ENCODE measurements around the gene SLC23A3. TPM values are rescaled to one million over a fixed set of nuclear protein-coding genes. Genes with fewer than 3 reads are reported as not detected.

The SLC23A3 gene, protein sequence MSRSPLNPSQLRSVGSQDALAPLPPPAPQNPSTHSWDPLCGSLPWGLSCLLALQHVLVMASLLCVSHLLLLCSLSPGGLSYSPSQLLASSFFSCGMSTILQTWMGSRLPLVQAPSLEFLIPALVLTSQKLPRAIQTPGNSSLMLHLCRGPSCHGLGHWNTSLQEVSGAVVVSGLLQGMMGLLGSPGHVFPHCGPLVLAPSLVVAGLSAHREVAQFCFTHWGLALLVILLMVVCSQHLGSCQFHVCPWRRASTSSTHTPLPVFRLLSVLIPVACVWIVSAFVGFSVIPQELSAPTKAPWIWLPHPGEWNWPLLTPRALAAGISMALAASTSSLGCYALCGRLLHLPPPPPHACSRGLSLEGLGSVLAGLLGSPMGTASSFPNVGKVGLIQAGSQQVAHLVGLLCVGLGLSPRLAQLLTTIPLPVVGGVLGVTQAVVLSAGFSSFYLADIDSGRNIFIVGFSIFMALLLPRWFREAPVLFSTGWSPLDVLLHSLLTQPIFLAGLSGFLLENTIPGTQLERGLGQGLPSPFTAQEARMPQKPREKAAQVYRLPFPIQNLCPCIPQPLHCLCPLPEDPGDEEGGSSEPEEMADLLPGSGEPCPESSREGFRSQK
- total RNA-seq = 1.3 and 1.9 TPM in 2 replicates

DNA sequence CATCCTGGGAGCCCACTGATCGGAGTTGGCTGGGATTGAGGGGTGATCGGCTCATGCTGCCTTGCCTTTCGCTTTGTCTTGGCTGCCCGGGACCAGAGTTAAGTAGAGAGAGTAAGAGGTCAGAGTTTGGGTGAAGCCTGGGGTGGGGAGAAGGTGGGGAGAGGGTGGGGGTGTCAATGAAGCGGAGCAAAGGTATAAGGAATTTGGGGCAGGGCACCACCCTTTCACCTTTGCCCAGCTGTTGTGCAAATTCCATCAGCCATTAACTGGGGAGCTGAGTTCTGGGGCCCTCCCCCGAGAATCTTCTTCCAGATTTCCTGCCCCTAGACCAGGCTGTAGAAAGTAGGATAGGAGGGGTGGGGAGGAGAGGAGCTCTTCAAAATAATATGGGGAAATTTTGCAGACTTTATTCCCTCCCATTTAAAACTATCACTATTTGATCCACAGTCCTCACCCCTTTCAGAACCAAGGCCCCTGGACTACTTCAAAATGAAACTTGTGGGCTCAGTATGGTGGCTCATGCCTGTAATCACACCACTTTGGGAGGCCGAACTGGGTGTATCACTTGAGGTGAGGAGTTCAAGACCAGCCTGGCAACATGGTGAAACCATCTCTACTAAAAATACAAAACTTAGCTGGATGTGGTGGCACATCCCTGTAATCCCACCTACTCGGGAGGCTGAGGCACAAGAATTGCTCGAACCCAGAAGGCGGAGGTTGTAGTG is at the start of gene SLC23A3:
Gene SLC23A3 (minus strand): TSS at position 100 of the 725 bp plus-strand sequence. CDS start 45 bp downstream, at position 55.
- Mint-ChIP-seq H3K27ac (no peak within 1 kb of the TSS), H3K36me3 (ENCODE audit: low read depth) (peaks cover 31% of the 10 kb centered on the region), H3K4me1 (ENCODE audit: low read depth) (peaks cover 19% of the 10 kb centered on the region), H3K9me3 (no peaks in the 10 kb centered on the region), H3K27me3 (ENCODE audit: low read depth) (no peaks in the 10 kb centered on the region), H3K4me3 (ENCODE audit: low read depth) (no peak within 1 kb of the TSS)
- intact Hi-C loops (cut with micrococcal nuclease) = loop anchor here (10.0 kb wide), 1 partner anchor 375 kb away; the partner anchor contains the start of genes CHPF and TMEM198
- no peak for DNase-seq (ENCODE audit: low spot score)

DNA sequence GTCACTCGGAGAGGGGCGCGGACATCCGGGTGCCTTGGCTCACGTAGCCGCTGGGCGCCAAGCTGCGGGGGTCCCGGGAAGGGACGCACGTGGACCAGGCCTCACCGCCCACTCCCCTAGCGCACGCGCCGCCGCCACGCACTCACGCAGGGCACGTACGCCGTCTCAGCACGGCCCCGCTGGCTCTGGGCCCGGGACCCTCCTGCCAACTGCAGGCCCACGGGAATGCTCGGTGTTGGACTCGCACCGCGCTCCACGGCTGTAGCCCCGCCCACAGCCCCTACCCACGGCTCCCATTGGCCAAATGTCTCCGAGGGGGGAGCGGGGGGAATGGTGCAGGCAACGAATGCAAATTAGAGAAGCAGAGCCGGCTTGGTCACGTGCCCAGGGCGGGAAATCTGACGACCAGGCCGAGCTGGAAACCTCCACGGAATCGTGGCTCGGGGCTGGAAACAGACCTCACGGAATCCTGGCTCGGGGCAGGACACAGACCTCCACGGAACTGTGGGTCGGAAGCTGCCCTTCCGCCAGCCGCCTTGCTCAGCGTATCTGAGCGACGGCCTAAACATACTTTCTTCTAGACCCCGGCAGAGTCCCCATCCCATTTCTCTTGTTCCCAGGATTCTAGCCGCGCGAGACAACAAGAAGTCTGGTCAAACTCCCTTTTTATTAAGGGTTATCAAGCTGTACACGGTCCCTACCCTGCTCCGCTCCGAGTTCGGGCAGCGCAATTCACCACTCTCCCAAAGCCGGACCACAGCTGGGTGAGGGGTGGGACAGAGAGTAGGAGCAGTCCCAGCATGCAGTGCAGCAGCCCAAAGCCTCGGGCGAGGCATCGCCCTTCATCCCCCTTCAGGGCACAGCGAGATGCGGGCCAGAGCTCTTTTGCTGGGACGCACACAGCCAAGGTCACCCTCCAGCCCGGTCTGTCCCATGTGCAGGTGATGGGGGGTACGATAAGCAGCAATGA is 49.2 kb upstream of the SLC23A3 start, which contains the start of gene ABCB6:
Gene ABCB6 (minus strand): TSS at position 227 of the 970 bp plus-strand sequence. CDS start 285 bp downstream, outside the sequence.
- Mint-ChIP-seq H3K27me3 (ENCODE audit: low read depth) (no peaks in the 10 kb centered on the region), H3K36me3 (ENCODE audit: low read depth) (peaks cover 67% of the 10 kb centered on the region), H3K9me3 (no peaks in the 10 kb centered on the region), H3K27ac (peak within 1 kb of the TSS; percentile 55), H3K4me3 (ENCODE audit: low read depth) (peak within 1 kb of the TSS; percentile 82), H3K4me1 (ENCODE audit: low read depth) (peaks cover 22% of the 10 kb centered on the region)
- peak; percentile 81 for DNase-seq (ENCODE audit: low spot score)
- intact Hi-C loops (cut with micrococcal nuclease) = loop anchor here (1.0 to 2.0 kb wide), 4 partner anchors 10 to 60 kb away; partner anchors contain the start of genes ANKZF1, ATG9A, CNPPD1 and DNAJB2

DNA sequence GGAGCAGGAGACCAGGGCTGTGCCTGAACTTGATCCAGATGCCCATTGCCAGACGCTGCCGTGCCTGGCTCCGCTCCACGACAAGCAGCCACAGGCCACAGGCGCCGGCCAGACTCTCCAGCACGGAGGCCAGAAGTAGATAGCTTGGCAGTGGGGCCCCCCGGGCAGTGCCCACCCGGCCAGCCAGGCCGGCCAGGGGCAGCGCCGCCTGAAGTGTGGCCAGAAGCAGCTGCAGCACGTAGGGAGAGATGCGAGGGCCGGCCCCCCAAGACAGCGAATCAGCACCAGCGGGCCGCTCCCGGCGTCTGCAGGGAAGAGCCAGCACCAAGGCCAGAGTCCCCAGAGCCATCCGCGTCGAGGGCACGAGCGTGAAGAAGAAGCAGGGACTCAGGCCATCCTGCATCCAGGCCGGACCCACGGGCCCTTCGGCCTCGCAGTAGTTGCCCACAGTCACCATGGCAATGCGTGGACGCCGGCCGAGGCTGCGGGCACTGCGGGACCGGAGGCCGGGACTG is 48.4 kb upstream of the SLC23A3 start:
- Mint-ChIP-seq H3K27ac (peak overlapping the region; percentile 39), H3K9me3 (no peaks in the 10 kb centered on the region), H3K4me1 (ENCODE audit: low read depth) (peaks cover 22% of the 10 kb centered on the region), H3K27me3 (ENCODE audit: low read depth) (no peaks in the 10 kb centered on the region), H3K36me3 (ENCODE audit: low read depth) (peaks cover 66% of the 10 kb centered on the region), H3K4me3 (ENCODE audit: low read depth) (peak overlapping the region; percentile 82)
- no peak for DNase-seq (ENCODE audit: low spot score)
- intact Hi-C loops (cut with micrococcal nuclease) = loop anchor here (2.0 kb wide), 3 partner anchors 41 to 61 kb away; partner anchors contain the start of genes CNPPD1, DNAJB2 and NHEJ1

DNA sequence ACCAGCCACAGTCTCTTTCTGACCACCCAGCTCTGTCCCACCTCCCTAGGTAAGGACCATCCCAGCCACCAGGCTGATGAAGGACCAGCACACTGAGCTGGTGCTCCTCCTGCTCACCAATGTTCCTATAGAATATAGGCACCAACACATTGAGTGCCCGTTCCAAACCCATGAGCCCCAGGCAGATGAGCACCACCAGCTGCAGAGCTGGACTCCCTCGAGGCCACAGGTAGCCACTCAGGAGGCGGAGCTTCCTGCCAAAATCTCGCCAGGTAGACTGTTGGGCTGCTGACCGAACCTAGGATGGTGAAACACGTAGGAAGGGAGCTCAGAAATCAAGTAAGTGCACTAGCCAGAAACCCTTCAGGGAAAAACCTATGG is 46.7 kb upstream of the SLC23A3 start:
- Mint-ChIP-seq H3K9me3 (no peaks in the 10 kb centered on the region), H3K36me3 (ENCODE audit: low read depth) (peaks cover 64% of the 10 kb centered on the region), H3K27ac (no peak overlapping the region), H3K4me3 (ENCODE audit: low read depth) (peak overlapping the region; percentile 37), H3K27me3 (ENCODE audit: low read depth) (no peaks in the 10 kb centered on the region), H3K4me1 (ENCODE audit: low read depth) (peaks cover 22% of the 10 kb centered on the region)
- no peak for DNase-seq (ENCODE audit: low spot score)
- intact Hi-C loops (cut with micrococcal nuclease) = no loop called here

DNA sequence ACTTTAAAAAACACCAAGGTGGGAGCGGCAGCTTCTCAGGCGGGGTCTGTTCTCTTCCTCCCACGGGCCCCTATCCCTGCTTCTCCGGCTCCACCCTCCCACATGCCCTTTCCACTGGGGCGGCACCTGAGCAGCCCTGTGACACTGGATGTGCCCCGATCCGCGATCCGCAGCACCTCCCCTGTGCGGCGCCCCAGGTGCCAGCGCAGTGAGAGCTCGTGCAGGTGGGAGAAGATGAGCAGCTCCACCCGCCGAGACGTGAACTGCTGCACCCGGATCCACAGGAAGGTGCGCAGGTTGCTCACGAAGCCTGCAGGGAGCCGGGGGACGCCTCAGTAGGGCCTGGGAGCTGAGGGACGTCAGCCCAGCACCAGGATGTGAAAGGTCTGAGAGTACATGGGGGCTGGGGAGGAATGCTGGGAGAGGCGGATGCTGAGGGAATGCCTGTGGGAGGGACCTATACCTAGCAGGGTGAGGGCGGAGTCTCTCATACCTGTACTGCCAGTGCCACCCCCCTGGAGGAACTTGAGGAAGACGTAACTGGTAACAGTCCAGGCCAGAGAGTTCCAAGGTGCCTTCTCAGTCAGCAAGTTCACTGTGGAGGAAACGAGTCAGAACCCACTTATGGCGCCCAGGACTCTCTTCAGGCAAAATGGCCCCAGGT is 46.2 kb upstream of the SLC23A3 start:
- H3K4me3 Mint-ChIP-seq (ENCODE audit: low read depth) = no peak overlapping the region
- intact Hi-C loops (cut with micrococcal nuclease) = no loop called here
- H3K9me3 Mint-ChIP-seq = no peaks in the 10 kb centered on the region
- H3K36me3 Mint-ChIP-seq (ENCODE audit: low read depth) = peaks cover 65% of the 10 kb centered on the region
- no peaks in the 10 kb centered on the region for H3K27me3 Mint-ChIP-seq (ENCODE audit: low read depth)
- DNase-seq (ENCODE audit: low spot score) = no peak
- H3K4me1 Mint-ChIP-seq (ENCODE audit: low read depth) = peaks cover 26% of the 10 kb centered on the region
- no peak overlapping the region for H3K27ac Mint-ChIP-seq

DNA sequence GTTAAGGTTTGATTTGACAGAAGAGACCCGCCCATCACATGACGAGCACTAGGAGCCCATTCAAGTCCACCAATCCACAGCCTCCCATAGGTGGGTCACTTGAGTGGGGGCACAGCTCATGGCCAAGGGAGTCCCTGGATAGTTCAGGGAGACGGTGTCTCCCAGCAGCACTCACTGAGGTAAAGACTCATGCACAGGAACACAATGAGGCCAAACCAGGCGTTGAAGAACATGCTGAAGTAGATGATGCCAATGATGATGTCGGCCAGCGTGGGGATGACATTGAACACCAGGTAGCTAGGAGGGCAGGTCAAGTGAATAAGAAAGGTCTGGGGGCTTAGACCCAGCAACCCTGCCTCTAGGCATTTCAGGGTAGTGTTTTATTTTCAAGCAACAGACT is 45.0 kb upstream of the SLC23A3 start:
- intact Hi-C loops (cut with micrococcal nuclease) = no loop called here
- H3K27ac Mint-ChIP-seq = no peak overlapping the region
- H3K4me1 Mint-ChIP-seq (ENCODE audit: low read depth) = peaks cover 33% of the 10 kb centered on the region
- no peaks in the 10 kb centered on the region for H3K9me3 Mint-ChIP-seq
- H3K36me3 Mint-ChIP-seq (ENCODE audit: low read depth) = peaks cover 67% of the 10 kb centered on the region
- H3K4me3 Mint-ChIP-seq (ENCODE audit: low read depth) = no peak overlapping the region
- H3K27me3 Mint-ChIP-seq (ENCODE audit: low read depth) = no peaks in the 10 kb centered on the region
- no peak for DNase-seq (ENCODE audit: low spot score)

DNA sequence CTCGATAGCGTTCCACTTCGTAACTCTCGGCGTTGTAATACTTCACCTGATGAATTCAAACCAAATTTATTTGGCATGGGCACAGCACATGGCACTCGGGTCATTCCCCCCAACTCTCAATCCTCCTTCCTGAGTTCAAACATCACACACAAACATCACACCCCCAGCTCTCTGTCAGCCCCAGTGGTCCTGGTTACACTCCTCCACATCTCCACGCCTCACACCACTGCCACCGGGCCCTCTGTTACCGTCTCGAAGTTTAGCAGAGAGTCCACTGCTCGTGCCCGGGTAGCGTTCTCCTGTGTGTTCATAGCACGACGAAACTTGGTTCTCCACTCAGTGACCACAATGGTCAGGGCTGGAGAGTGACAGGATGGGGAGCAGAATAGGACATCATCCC is 44.3 kb upstream of the SLC23A3 start:
- Mint-ChIP-seq H3K27me3 (ENCODE audit: low read depth) (no peaks in the 10 kb centered on the region), H3K4me1 (ENCODE audit: low read depth) (peaks cover 36% of the 10 kb centered on the region), H3K4me3 (ENCODE audit: low read depth) (no peak overlapping the region), H3K27ac (no peak overlapping the region), H3K36me3 (ENCODE audit: low read depth) (peaks cover 65% of the 10 kb centered on the region), H3K9me3 (no peaks in the 10 kb centered on the region)
- DNase-seq (ENCODE audit: low spot score) = no peak
- intact Hi-C loops (cut with micrococcal nuclease) = no loop called here

DNA sequence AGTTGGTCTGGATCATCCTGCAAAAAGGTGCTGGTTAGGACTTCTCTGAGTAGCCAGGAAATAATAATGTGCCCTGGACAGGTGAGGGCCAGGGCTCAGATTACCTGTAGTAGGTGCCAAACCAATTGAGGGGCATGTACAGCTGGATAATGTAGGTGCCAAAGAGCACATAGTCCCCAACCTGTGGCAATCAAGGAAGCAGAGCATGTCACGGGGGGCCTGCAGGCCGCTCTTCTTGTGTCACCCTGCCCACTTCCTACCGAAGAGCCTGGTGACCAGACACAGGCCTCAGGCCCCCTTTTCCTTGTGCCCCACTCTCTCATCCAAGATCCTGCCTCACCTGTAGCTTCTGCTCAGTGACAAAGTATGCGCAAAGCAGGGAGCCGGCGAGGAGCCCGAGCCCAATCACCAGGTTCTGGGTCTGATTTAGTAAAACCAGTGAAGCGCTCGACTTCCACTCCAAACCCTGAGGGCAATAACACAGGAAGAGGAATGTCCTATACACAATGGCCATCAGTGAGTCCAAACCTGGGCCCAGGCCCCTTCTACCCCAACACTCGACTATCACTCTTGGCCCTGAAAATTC is 43.8 kb upstream of the SLC23A3 start:
- intact Hi-C loops (cut with micrococcal nuclease) = no loop called here
- Mint-ChIP-seq H3K27me3 (ENCODE audit: low read depth) (no peaks in the 10 kb centered on the region), H3K27ac (no peak overlapping the region), H3K9me3 (no peaks in the 10 kb centered on the region), H3K4me1 (ENCODE audit: low read depth) (peaks cover 39% of the 10 kb centered on the region), H3K4me3 (ENCODE audit: low read depth) (no peak overlapping the region), H3K36me3 (ENCODE audit: low read depth) (peaks cover 68% of the 10 kb centered on the region)
- no peak for DNase-seq (ENCODE audit: low spot score)

DNA sequence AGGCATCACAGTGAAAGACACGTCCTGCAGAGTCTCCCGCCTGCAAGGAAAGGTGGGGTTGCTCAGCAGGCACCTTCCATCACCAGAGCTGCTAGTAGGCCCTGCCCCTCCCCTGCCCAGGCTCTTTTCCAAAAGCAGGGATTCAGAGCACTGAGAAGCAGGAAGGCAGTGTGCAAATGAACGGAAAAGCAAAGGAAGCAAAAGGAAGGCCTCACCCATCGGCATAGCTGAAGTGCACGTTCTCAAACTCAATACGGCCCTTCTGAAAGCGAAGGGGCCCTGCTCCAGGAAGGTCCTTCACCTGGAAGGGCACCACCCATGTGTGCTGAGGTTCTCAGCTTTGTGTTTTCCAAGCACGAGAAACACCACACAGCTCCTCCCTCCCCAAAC is 43.2 kb upstream of the SLC23A3 start:
- no peaks in the 10 kb centered on the region for H3K9me3 Mint-ChIP-seq
- H3K4me3 Mint-ChIP-seq (ENCODE audit: low read depth) = no peak overlapping the region
- no peak for DNase-seq (ENCODE audit: low spot score)
- peaks cover 43% of the 10 kb centered on the region for H3K4me1 Mint-ChIP-seq (ENCODE audit: low read depth)
- intact Hi-C loops (cut with micrococcal nuclease) = no loop called here
- H3K36me3 Mint-ChIP-seq (ENCODE audit: low read depth) = peaks cover 73% of the 10 kb centered on the region
- H3K27me3 Mint-ChIP-seq (ENCODE audit: low read depth) = no peaks in the 10 kb centered on the region
- no peak overlapping the region for H3K27ac Mint-ChIP-seq

DNA sequence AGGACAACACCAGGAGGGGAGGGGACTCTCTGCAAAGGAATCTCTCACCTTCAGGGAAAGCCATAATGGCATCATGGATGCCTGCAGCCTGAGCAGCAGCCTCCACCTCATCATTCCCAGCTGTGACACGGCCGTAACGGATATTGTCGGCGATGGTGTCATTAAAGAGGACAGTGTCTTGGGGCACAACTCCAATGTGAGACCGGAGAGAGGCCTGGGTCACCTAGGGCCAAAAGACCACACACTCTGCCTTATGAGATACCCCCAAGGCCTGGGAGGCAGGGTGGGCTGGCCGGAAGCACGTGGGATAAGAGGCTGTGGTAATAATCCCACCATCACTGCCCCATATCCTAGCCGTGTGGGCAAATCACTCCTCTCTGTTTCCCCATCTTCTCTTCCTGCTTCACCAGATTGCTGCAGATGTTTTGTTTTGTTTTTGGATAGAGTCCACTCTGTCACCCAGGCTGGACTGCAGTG is 41.1 kb upstream of the SLC23A3 start:
- intact Hi-C loops (cut with micrococcal nuclease) = loop anchor here (1.0 kb wide), 1 partner anchor 51 kb away; the partner anchor contains the start of gene NHEJ1
- no peak overlapping the region for H3K4me3 Mint-ChIP-seq (ENCODE audit: low read depth)
- H3K27me3 Mint-ChIP-seq (ENCODE audit: low read depth) = no peaks in the 10 kb centered on the region
- H3K4me1 Mint-ChIP-seq (ENCODE audit: low read depth) = peaks cover 36% of the 10 kb centered on the region
- no peak for DNase-seq (ENCODE audit: low spot score)
- H3K27ac Mint-ChIP-seq = peak overlapping the region; percentile 42
- no peaks in the 10 kb centered on the region for H3K9me3 Mint-ChIP-seq
- H3K36me3 Mint-ChIP-seq (ENCODE audit: low read depth) = peaks cover 64% of the 10 kb centered on the region

Data from activated T-helper 2 cell treated with anti-CD3 and anti-CD28 coated beads, Interferon-gamma antibody, Interleukin-2, Interleukin-4, amounts not matched to agents 10 μg/mL and 5 μg/mL and 100 μg/mL, durations not matched to agents 14 hours and 24 hours and 36 hours (primary cell).